ENCODE data around the gene FGD3. TPM values are rescaled to one million over a fixed set of nuclear protein-coding genes. Genes with fewer than 3 reads are reported as not detected.

Gene FGD3
- total RNA-seq, 4 donors from 2014 or later, result 0.29 to 4.9 (median 2.9) TPM

DNA sequence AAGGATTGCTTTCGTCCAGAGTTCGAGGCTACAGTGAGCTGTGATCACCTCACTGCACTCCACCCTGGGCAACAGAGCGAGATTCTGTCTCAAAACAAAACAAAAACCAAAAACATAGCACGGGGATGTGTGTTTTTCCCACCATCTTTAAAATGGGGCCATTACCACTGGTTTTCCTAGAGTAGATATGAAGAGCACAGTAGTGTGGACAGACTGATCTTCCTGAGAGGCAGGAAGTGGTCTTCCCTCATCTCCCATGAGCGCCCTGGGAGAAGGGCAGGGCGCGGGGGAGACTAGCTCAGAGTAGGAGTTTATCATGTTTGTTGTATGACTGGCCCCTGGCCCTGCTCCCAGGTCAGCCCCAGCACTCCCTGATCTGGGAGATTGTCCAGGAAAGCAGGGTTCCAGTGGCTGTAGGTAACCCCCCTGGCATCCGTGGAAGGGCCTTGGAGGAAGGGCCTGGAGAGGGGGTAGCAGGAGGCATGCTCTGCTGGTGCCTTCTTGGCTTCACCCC, 113.5 kb downstream of the FGD3 start:
- TF ChIP-seq CTCF (IDR thresholded peaks at IDR 0.05), result no peak
- peak in 1 of 2 donors; percentile 22 for TF ChIP-seq POLR2A (IDR thresholded peaks at IDR 0.05)
- no peaks in the 10 kb centered on the region for H3K9me3 ChIP-seq
- H3K27ac ChIP-seq, result peak overlapping the region; percentile 82 to 95
- H3K4me3 ChIP-seq, result no peak overlapping the region
- no peaks in the 10 kb centered on the region for H3K36me3 ChIP-seq
- intact Hi-C loops (cut with DNase I; ENCODE audit: low total_unique reads), result no loop called here
- H3K27me3 ChIP-seq, result no peaks in the 10 kb centered on the region
- DNase-seq, result peak; percentile 83 to 91
- peaks cover 6 to 24% of the 10 kb centered on the region in 2 donors for H3K4me1 ChIP-seq

DNA sequence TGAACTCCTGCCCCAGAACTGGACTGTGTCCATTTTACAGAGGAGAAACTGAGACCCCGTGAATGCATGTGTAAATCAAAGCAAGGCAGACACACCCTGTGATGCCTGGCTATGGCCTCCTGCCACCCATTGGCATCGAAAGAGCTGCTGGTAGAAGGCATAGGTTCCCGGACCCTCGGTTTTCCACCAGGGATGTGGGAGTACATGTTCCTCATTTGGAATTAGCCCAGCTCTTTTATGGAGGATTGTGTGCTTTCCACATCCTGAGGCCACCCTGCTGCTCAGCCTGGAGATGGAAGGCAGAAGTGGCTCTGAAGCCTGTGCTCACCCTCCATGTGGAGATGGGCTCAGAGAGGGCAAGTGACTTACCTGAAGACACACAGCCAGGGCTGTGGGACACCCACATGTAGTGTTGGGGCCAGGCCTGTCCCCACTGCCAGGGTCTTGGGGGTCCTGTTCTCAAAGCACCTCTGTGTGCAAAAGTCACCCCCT, 114.0 kb downstream of the FGD3 start:
- intact Hi-C loops (cut with DNase I; ENCODE audit: low total_unique reads), result no loop called here
- no peak for TF ChIP-seq POLR2A (IDR thresholded peaks at IDR 0.05)
- no peak for TF ChIP-seq CTCF (IDR thresholded peaks at IDR 0.05)
- peak; percentile 62 to 67 for DNase-seq
- Histone ChIP-seq H3K9me3 (no peaks in the 10 kb centered on the region), H3K4me1 (peaks cover 6 to 24% of the 10 kb centered on the region in 2 donors), H3K27me3 (no peaks in the 10 kb centered on the region), H3K4me3 (no peak overlapping the region), H3K36me3 (no peaks in the 10 kb centered on the region), H3K27ac (peak overlapping the region; percentile 82 to 95)

DNA sequence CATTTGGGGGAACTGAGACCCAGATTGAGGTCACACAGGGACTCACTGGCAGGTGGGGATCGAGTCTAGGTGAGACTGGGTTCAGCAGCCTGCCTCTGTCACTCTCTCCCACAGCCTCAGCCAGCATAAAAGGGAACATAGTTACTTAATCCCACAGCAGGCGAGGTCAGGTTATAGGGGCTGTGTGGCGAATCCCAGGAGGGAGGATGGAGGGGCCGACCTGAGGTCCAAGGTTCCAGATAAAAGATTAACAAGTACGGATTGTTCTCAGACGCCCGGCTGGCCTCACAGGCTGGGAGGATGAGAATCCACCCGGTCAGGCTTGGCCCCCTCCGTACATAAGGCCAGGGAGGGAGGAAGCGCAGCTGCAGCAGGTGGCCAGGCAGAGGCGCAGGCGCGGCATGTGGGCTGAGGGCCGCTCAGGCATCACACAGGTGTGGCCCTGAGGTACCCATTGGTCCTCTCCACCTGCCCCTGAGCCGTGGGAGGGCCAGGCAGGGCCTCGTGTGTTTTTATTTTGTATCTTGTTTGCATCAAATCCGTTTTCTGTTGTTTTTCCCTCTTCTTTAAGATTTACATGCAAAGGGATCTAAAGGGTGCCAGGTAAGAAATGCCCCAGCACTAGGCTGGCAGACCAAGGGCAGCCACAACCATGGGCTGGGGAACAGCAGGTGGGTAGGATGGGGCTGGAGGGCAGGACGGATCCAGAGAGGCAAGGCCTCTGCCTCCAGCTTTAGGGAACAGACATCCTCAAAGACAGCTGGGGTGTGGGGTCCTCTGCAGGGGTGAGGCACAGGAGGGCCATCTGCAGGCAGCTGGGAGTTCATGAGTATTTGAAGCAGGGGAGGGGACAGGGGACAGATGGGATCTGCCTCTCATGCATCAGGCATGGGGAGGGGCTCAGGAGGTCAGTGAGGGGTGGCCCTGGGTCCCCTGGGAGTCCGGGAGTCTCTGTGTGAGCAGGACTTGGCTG, 114.8 kb downstream of the FGD3 start:
- no peaks in the 10 kb centered on the region for H3K27me3 ChIP-seq
- peak overlapping the region; percentile 82 to 95 for H3K27ac ChIP-seq
- DNase-seq, result peak in 1 of 2 donors; percentile 44
- intact Hi-C loops (cut with DNase I; ENCODE audit: low total_unique reads), result no loop called here
- H3K4me1 ChIP-seq, result peaks cover 6 to 24% of the 10 kb centered on the region in 2 donors
- TF ChIP-seq POLR2A (IDR thresholded peaks at IDR 0.05), result no peak
- TF ChIP-seq CTCF (IDR thresholded peaks at IDR 0.05), result no peak
- H3K9me3 ChIP-seq, result no peaks in the 10 kb centered on the region
- no peak overlapping the region for H3K4me3 ChIP-seq
- no peaks in the 10 kb centered on the region for H3K36me3 ChIP-seq

DNA sequence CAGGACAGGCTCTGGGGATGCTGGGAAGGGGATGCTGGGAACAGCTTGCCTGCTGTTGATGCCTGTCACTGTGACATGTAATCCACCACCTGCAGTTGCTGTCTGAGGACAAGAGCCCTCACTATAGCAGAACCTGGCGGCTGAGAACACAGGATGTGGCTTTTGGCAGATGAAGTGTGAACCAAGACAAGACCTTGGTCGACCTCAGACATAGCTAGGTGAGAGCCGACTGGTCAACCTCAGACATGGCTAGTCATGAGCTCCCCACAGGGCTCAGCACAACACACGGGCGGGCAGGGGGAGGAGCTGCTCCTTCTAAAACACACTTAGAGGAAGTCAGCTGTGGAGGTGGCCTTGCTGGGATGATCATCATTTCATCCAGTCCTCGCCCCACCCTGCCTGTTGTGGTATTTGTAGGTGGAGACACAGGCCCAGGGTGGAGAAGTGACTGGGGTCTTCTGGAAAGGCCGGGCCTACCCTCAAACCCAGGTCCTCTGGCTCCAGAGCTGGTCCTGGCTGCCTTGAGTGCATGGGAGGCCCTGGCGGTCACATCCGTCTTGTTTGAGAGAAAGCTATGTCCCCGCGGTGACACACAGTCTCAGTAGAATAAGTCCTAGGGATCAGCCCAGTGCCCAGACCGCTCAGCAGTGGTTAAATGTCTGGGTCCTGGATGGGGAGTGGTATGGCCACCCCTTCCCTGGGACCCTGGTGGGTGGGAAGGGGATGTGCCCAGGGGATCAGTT, 117.2 kb downstream of the FGD3 start:
- intact Hi-C loops (cut with DNase I; ENCODE audit: low total_unique reads), result no loop called here
- Histone ChIP-seq H3K27me3 (no peaks in the 10 kb centered on the region), H3K36me3 (no peaks in the 10 kb centered on the region), H3K27ac (peak overlapping the region; percentile 7 to 66), H3K9me3 (no peaks in the 10 kb centered on the region), H3K4me3 (no peak overlapping the region), H3K4me1 (peaks cover 6 to 24% of the 10 kb centered on the region in 2 donors)
- no peak for DNase-seq
- TF ChIP-seq POLR2A (IDR thresholded peaks at IDR 0.05) (no peak), CTCF (IDR thresholded peaks at IDR 0.05) (no peak)
